ENCODE measurements around the gene OVOL1. TPM values are rescaled to one million over a fixed set of nuclear protein-coding genes. Genes with fewer than 3 reads are reported as not detected.

OVOL1 gene
- total and polyA plus RNA-seq, 2 of the 8 experiments (the other 6 are each of a cell fraction or from before 2014, with no cell fraction given) = 2.6 to 3.4 TPM

DNA sequence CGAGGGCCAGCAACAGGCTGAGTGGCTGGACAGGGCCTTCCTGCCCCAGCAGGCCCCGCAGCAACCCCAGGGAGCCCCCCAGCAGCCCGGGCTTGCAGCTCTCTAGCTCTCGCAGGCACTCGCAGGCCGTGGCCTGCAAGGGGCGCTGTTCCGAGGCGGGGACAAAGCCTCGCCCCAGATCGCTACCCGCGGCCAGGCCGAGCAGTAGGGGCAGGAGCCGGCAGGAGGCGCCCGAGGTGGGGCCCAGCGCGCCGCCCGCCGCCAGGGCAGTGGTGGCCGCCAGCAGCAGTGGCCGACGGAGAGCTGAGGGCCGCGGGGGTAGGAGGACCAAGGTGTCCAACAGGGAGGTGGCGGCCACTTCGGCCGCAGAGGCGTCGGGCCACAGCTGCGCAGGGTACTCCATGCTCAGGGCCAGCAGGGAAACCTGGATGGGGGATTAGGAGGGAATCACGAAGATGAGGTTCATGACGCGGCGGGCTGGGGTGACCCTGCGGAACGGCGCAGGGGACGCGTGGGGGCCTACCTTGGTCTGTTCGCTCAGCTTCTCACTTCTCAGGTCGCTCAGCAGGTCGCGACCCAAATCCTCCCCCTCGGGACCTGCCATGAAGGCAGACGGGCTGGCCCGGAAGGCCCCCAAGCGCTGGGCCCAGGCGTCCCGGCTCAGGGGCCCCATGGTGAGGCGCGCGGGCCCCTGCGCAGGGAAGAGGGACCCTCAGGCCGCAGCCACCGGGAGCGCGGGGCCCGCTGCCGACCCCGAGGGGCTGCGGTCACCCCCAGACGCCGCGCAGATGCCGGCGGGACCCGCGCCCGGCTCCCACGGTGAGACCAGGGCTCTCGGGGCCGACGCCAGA is 6.7 kb upstream of the OVOL1 start (continued):
- no peak for TF ChIP-seq EGR1 (IDR thresholded peaks at IDR 0.05; ENCODE audit: borderline replicate concordance, low read depth, low read length)
- no peak for TF ChIP-seq CBX5 (IDR thresholded peaks at IDR 0.05; ENCODE audit: low read depth, low read length)
- TF ChIP-seq E2F6 (IDR thresholded peaks at IDR 0.05) = peak; percentile 46
- no peak for TF ChIP-seq JUN (IDR thresholded peaks at IDR 0.05; ENCODE audit: low read depth, low read length)
- peak; percentile 93 for TF ChIP-seq CEBPB (IDR thresholded peaks at IDR 0.05; ENCODE audit: low read depth, low read length)
- TF ChIP-seq NANOG (IDR thresholded peaks at IDR 0.05; ENCODE audit: insufficient read depth, low read depth, low read length, poor library complexity, severe bottlenecking) = no peak
- no peak for TF ChIP-seq GABPA (IDR thresholded peaks at IDR 0.05; ENCODE audit: borderline replicate concordance, insufficient read depth, low read length)
- peak; percentile 98 for TF ChIP-seq KDM4A (IDR thresholded peaks at IDR 0.05; ENCODE audit: low read depth, low read length, severe bottlenecking)
- TF ChIP-seq, protein P1, sequence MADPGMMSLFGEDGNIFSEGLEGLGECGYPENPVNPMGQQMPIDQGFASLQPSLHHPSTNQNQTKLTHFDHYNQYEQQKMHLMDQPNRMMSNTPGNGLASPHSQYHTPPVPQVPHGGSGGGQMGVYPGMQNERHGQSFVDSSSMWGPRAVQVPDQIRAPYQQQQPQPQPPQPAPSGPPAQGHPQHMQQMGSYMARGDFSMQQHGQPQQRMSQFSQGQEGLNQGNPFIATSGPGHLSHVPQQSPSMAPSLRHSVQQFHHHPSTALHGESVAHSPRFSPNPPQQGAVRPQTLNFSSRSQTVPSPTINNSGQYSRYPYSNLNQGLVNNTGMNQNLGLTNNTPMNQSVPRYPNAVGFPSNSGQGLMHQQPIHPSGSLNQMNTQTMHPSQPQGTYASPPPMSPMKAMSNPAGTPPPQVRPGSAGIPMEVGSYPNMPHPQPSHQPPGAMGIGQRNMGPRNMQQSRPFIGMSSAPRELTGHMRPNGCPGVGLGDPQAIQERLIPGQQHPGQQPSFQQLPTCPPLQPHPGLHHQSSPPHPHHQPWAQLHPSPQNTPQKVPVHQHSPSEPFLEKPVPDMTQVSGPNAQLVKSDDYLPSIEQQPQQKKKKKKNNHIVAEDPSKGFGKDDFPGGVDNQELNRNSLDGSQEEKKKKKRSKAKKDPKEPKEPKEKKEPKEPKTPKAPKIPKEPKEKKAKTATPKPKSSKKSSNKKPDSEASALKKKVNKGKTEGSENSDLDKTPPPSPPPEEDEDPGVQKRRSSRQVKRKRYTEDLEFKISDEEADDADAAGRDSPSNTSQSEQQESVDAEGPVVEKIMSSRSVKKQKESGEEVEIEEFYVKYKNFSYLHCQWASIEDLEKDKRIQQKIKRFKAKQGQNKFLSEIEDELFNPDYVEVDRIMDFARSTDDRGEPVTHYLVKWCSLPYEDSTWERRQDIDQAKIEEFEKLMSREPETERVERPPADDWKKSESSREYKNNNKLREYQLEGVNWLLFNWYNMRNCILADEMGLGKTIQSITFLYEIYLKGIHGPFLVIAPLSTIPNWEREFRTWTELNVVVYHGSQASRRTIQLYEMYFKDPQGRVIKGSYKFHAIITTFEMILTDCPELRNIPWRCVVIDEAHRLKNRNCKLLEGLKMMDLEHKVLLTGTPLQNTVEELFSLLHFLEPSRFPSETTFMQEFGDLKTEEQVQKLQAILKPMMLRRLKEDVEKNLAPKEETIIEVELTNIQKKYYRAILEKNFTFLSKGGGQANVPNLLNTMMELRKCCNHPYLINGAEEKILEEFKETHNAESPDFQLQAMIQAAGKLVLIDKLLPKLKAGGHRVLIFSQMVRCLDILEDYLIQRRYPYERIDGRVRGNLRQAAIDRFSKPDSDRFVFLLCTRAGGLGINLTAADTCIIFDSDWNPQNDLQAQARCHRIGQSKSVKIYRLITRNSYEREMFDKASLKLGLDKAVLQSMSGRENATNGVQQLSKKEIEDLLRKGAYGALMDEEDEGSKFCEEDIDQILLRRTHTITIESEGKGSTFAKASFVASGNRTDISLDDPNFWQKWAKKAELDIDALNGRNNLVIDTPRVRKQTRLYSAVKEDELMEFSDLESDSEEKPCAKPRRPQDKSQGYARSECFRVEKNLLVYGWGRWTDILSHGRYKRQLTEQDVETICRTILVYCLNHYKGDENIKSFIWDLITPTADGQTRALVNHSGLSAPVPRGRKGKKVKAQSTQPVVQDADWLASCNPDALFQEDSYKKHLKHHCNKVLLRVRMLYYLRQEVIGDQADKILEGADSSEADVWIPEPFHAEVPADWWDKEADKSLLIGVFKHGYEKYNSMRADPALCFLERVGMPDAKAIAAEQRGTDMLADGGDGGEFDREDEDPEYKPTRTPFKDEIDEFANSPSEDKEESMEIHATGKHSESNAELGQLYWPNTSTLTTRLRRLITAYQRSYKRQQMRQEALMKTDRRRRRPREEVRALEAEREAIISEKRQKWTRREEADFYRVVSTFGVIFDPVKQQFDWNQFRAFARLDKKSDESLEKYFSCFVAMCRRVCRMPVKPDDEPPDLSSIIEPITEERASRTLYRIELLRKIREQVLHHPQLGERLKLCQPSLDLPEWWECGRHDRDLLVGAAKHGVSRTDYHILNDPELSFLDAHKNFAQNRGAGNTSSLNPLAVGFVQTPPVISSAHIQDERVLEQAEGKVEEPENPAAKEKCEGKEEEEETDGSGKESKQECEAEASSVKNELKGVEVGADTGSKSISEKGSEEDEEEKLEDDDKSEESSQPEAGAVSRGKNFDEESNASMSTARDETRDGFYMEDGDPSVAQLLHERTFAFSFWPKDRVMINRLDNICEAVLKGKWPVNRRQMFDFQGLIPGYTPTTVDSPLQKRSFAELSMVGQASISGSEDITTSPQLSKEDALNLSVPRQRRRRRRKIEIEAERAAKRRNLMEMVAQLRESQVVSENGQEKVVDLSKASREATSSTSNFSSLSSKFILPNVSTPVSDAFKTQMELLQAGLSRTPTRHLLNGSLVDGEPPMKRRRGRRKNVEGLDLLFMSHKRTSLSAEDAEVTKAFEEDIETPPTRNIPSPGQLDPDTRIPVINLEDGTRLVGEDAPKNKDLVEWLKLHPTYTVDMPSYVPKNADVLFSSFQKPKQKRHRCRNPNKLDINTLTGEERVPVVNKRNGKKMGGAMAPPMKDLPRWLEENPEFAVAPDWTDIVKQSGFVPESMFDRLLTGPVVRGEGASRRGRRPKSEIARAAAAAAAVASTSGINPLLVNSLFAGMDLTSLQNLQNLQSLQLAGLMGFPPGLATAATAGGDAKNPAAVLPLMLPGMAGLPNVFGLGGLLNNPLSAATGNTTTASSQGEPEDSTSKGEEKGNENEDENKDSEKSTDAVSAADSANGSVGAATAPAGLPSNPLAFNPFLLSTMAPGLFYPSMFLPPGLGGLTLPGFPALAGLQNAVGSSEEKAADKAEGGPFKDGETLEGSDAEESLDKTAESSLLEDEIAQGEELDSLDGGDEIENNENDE (IDR thresholded peaks at IDR 0.05; ENCODE audit: insufficient replicate concordance, low read length) = no peak
